GM10847 (cell line): Measurements from ENCODE around the gene SEMA3B.

ENCODE experiments used
- POLR2A ChIP-seq: IDR thresholded peaks from 2 replicates; pipeline ENCODE4 v1.6.1; 2011; ENCODE audit not compliant: insufficient read length; ENCODE audit errors: extremely low read depth

The SEMA3B gene

GRCh38 chr3:50302095-50303012 is 33.4 kb downstream of the SEMA3B start:
- no peak for TF ChIP-seq POLR2A

DNA sequence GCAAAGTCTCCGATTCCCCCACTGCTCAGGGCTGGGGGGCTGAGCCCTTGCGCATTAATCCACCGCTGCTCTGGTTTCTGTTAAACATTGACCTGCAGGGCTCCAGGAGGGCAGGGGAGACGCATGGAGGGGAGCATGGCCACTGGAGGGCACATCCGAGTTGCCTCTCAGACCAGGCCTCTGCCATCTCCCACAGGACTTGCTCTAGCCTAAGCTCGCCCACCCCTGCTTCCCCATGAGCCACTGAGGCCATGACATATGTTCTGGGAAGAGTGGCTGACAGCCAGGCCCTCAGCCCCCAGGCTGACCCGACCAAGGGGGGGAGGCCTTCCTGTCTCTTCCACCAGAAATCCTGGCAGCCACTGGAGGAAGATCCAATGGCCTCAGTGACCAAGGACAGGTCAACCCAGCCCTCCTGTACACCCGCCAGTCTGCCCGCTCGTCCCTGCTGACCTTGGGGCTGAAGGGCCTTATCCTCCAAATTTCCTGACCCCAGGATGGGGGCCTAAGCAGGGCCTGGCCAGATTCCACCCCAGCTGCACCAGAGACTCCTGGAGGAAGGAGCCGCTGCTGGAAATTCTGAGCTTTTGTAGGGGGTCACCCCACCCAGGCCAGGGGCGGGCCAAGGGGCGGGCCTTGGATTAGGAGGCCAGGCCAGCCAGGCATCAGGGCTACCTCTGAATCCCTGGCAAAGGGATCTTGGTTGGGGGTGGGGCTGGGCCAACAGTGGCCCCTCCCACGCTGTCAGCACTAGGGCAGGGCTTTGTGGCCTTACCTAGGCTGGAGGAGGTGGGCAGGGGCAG is 34.3 kb downstream of the SEMA3B start, which contains the start of gene HYAL1:
Gene HYAL1, minus strand, starts transcription at position 562 of the 803 bp plus-strand sequence. CDS start 618 bp downstream, outside the sequence.
- TF ChIP-seq POLR2A: no peak

GRCh38 chr3:50304601-50305000 is 35.7 kb downstream of the SEMA3B start:
- no peak for TF ChIP-seq POLR2A

DNA sequence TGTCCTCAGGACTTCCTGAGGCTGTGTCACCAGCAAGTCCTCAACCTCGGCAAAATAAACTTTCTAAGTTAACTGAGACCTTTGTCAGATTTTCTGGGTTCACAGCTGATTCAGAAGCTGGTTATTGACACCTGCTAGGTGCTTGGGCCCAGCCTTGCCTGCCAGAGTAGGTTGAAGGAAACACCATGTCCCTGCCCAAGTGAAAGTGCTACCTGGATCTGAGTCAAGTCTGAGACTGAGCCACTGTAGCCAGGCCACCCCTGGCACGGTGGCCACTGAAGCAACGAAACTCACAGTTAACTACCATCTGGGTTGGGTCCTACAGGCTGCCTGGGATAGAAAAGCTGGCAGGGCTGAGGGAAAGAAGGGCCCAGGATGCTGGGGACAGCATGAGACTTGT is 45.4 kb downstream of the SEMA3B start:
- TF ChIP-seq POLR2A: no peak

DNA sequence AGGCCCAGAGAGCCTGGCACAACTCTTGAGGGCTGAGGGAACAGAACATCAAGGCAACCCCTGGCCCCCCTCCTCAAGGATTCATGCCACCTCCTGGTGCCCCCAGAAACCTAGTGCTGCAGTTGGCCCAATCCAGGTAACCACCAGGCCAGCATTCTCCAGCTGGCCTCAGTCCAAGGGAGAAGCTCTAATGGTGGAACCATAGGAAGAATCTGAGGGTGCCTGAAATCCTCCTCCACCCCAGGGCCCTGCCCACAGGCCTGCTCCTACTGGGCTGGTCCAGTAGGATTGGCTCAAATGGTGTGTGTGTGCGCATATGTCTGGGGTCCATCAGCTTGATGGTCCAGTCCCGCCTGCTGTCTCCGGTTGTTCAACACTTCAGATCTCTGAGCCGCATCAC is 45.9 kb downstream of the SEMA3B start:
- TF ChIP-seq POLR2A: no peak

DNA sequence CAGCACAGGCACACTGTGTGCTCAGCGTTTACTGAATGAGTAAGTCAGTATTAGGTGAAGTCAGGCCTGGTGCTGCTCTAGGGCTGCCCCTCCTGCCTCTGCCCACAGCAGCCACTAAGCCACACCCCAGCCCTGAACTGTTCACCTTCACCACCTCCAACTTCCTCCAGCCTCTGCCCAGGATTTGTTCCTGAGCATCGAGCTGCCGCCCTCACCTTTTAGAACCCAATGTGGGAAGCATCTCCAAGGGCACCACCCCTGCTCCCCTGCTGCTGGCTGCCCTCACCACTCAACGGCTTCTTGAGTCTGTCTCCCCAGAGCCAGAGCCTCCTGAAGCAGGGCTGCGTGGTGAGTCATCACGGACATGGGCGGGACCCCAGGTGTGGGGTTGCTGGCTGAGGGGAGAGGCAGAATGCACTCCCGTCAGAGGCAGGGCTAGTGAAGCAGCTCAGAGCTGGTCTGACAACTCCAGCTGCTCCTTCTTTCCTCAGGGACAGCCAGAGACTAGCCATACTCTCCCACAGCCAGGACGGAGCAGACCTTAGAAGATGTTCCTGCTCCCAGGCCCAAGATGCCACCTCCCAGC is 47.8 kb downstream of the SEMA3B start:
- no peak for TF ChIP-seq POLR2A

GRCh38 chr3:50317300-50317699 is 48.4 kb downstream of the SEMA3B start:
- no peak for TF ChIP-seq POLR2A

- no peak for TF ChIP-seq POLR2A
Measured at GRCh38 chr3:50318163-50318562, 49.2 kb downstream of the SEMA3B start.

GRCh38 chr3:50318615-50319014 is 49.7 kb downstream of the SEMA3B start:
- TF ChIP-seq POLR2A: no peak

- no peak for TF ChIP-seq POLR2A
Measured at GRCh38 chr3:50319181-50319893, 50.4 kb downstream of the SEMA3B start.

DNA sequence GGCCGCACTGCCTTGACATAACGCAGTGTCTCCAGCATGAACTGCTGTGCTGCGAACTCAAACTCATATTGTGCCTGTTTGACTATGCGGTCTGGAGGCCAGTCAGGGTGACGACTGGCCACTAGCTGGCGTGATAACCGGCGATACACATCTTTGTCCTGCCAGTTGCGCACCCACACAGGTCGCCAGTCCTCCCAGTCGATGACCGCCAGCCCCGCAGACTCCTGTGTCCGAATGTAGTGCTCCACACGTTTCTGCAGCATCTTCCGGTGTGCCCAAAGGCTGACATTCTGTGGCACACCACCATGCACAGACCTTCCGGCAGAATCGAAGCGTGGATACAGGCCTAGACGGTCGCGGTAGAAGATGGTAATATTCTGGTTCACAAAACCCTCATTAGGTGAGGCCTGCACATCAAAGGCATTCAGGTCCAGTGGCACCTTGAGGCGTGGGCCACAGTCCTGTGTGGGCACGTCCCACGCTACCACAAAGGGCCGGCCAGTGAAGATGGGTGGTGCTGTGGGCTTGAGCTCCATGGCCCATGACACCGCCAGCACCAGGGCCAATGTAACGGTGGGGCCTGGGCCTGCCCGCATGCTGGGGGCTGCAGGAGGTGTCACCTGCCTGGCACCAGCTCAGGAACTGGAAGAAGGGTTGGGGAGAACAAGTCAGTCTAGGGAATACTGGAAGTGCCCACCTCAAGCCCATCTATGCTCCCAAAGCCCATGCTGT is 51.1 kb downstream of the SEMA3B start:
- no peak for TF ChIP-seq POLR2A

GRCh38 chr3:50320853-50321335 is 51.9 kb downstream of the SEMA3B start:
- TF ChIP-seq POLR2A: no peak

DNA sequence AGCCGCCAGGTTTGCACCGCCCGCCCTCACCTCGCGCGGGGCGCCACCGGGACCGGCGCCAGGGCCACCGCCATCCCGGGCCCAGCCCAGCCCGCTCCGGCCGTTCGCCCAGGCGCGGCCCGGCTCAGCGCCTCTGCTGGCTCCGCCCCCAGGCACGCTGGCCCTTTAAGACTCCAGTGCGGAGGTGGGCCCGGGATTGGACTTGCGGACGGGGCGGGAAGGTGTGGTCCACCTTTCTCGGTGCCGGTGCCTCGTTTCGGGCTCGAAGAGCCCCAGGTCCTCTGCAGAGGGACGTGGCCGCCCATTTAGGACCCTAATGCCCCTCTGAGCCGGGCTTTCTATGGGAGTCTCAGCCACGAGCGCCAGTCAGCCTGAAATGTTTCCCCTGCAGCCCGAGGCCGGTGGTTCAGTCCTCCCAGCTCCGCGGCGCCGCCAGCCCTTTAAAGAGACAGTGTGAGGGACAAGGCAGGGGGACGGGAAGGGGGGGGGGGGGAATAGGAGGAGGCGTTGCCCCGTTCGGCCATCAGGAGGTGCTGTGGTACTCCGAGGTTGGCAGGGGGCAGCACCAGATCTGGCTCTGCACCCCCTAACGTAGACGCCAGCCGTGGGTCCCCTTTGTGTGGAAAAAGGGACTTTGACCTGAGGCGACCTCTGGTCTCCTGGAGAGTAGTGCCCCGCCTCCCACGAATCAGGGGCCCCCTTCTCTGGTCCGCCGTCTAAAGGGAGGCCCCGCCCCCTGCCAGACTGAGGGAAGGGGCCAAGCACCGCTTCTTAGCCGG is 52.6 kb downstream of the SEMA3B start:
- TF ChIP-seq POLR2A: peak; percentile 78

GRCh38 chr3:50322115-50322385 is 53.1 kb downstream of the SEMA3B start:
- no peak for TF ChIP-seq POLR2A
